ENCODE data around the gene CPED1.

DNA sequence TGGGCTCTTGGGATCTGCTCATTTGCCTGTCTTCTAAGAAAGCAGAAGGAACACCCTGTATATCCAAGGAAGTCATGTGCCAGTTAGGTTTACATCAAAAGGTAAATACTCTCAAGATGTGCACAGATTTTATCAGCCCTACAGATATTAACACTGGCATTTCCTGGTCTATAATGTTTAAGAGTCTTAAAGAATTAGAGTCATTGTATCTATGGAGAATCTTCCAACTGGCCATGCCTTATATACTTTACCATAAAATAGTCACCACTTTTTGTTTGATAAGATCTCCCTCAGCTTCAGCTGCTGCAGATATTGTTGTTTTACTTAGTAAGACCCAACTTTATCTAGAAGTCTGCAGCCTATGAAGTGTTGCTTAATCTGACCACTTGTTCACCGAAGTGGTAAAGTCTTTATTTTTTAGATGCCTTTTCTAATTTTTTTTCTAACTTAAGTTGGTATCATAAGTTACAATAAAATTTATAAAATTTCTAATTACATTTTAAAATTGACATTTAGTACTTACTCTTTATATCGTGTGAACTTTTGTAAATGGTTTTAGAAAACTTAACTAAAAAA is 58.5 kb downstream of the CPED1 start:
- TF ChIP-seq, protein P1, sequence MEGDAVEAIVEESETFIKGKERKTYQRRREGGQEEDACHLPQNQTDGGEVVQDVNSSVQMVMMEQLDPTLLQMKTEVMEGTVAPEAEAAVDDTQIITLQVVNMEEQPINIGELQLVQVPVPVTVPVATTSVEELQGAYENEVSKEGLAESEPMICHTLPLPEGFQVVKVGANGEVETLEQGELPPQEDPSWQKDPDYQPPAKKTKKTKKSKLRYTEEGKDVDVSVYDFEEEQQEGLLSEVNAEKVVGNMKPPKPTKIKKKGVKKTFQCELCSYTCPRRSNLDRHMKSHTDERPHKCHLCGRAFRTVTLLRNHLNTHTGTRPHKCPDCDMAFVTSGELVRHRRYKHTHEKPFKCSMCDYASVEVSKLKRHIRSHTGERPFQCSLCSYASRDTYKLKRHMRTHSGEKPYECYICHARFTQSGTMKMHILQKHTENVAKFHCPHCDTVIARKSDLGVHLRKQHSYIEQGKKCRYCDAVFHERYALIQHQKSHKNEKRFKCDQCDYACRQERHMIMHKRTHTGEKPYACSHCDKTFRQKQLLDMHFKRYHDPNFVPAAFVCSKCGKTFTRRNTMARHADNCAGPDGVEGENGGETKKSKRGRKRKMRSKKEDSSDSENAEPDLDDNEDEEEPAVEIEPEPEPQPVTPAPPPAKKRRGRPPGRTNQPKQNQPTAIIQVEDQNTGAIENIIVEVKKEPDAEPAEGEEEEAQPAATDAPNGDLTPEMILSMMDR (IDR thresholded peaks at IDR 0.05): no peak
- TF ChIP-seq POLR2A (IDR thresholded peaks at IDR 0.05): no peak
